MG63 (cell line): Measurements from ENCODE around the gene PUM2. TPM values are rescaled to one million over a fixed set of nuclear protein-coding genes. Genes with fewer than 3 reads are reported as not detected.

Experiments used
- DNase-seq: peaks from one replicate; pipeline ENCODE4 v3.0.0-alpha.2; 2020
- H3K27me3 ChIP-seq: fragments of 250-450 bp; sonication (Bioruptor Pico); 2 replicates; pipeline ENCODE4 v1.5.1; 2020; ENCODE audit warnings: mild to moderate bottlenecking, moderate library complexity
- H3K36me3 ChIP-seq: fragments of 250-450 bp; sonication (Bioruptor Pico); 2 replicates; pipeline ENCODE4 v1.5.1; 2020; ENCODE audit warnings: mild to moderate bottlenecking, moderate library complexity
- H3K4me3 ChIP-seq: fragments of 250-450 bp; sonication (Bioruptor Pico); 2 replicates; pipeline ENCODE4 v1.5.1; 2020; ENCODE audit warnings: mild to moderate bottlenecking, moderate library complexity
- H3K9me3 ChIP-seq: fragments of 250-450 bp; sonication (Bioruptor Pico); 2 replicates; pipeline ENCODE4 v1.5.1; 2020; ENCODE audit warnings: mild to moderate bottlenecking, moderate library complexity
- total RNA-seq: library from RNA; depleted of rRNA; stranded (reverse); fragments of >200 nt; shearing (Covaris generic); gene quantifications from 2 replicates; pipeline ENCODE4 v1.2.3, GENCODE V29; 2014; ENCODE audit warnings: low replicate concordance; rRNA removed

PUM2 gene
- total RNA-seq, 1 experiment from 2014 or later, result 27.2 TPM

GRCh38 chr2:20207051-20207450 lies 143.6 kb downstream of the PUM2 start:
- H3K4me3 ChIP-seq, result no peak overlapping the region
- H3K27me3 ChIP-seq, result no peaks in the 10 kb centered on the region
- peaks cover 3% of the 10 kb centered on the region for H3K36me3 ChIP-seq
- no peaks in the 10 kb centered on the region for H3K9me3 ChIP-seq
- no peak for DNase-seq

GRCh38 chr2:20205915-20206524 lies 144.6 kb downstream of the PUM2 start:
- DNase-seq, result no peak
- peaks cover 3% of the 10 kb centered on the region for H3K36me3 ChIP-seq
- no peaks in the 10 kb centered on the region for H3K27me3 ChIP-seq
- no peaks in the 10 kb centered on the region for H3K9me3 ChIP-seq
- H3K4me3 ChIP-seq, result no peak overlapping the region

GRCh38 chr2:20205069-20205468 lies 145.6 kb downstream of the PUM2 start:
- Histone ChIP-seq H3K9me3 (no peaks in the 10 kb centered on the region), H3K36me3 (peaks cover 3% of the 10 kb centered on the region), H3K4me3 (no peak overlapping the region), H3K27me3 (no peaks in the 10 kb centered on the region)
- no peak for DNase-seq

GRCh38 chr2:20203521-20204225 lies 147.0 kb downstream of the PUM2 start:
- Histone ChIP-seq H3K9me3 (no peaks in the 10 kb centered on the region), H3K4me3 (no peak overlapping the region), H3K27me3 (no peaks in the 10 kb centered on the region), H3K36me3 (peaks cover 3% of the 10 kb centered on the region)
- DNase-seq, result no peak

- H3K9me3 ChIP-seq, result no peaks in the 10 kb centered on the region
- H3K27me3 ChIP-seq, result no peaks in the 10 kb centered on the region
- H3K36me3 ChIP-seq, result peaks cover 3% of the 10 kb centered on the region
- H3K4me3 ChIP-seq, result no peak overlapping the region
- DNase-seq, result no peak
These were observed 147.6 kb downstream of the PUM2 start for GRCh38 chr2:20203072-20203471.

GRCh38 chr2:20201671-20202070 lies 149.0 kb downstream of the PUM2 start:
- no peak for DNase-seq
- Histone ChIP-seq H3K27me3 (no peaks in the 10 kb centered on the region), H3K36me3 (peaks cover 3% of the 10 kb centered on the region), H3K9me3 (no peaks in the 10 kb centered on the region), H3K4me3 (no peak overlapping the region)

- no peaks in the 10 kb centered on the region for H3K9me3 ChIP-seq
- DNase-seq, result no peak
- H3K27me3 ChIP-seq, result no peaks in the 10 kb centered on the region
- H3K4me3 ChIP-seq, result no peak overlapping the region
- H3K36me3 ChIP-seq, result peaks cover 3% of the 10 kb centered on the region
These were observed 149.7 kb downstream of the PUM2 start for GRCh38 chr2:20200697-20201555.

GRCh38 chr2:20199633-20200270 lies 150.9 kb downstream of the PUM2 start:
- Histone ChIP-seq H3K27me3 (no peaks in the 10 kb centered on the region), H3K36me3 (peaks cover 3% of the 10 kb centered on the region), H3K9me3 (no peaks in the 10 kb centered on the region), H3K4me3 (no peak overlapping the region)
- DNase-seq, result no peak

- Histone ChIP-seq H3K36me3 (peaks cover 3% of the 10 kb centered on the region), H3K27me3 (no peaks in the 10 kb centered on the region), H3K9me3 (no peaks in the 10 kb centered on the region), H3K4me3 (no peak overlapping the region)
- no peak for DNase-seq
These were observed 151.6 kb downstream of the PUM2 start for GRCh38 chr2:20198796-20199632.

Other genes with a start within 250 kb of the PUM2 start
- gene SDC1, start 125.7 kb downstream of the PUM2 start, total RNA-seq, result 33.4 and 40.5 TPM in 2 replicates
- 65.2 and 65.4 TPM in 2 replicates for gene RHOB, start 96.2 kb upstream of the PUM2 start, total RNA-seq